NCI-H526 treated with DMSO at 0.1 percent for 48 hours (cell line): ENCODE measurements around the gene NMRAL1.

Source experiments
- DNase-seq: peaks from one replicate; lab custom pipeline; 2025; lab: John Stamatoyannopoulos, UW

NMRAL1 gene

DNA sequence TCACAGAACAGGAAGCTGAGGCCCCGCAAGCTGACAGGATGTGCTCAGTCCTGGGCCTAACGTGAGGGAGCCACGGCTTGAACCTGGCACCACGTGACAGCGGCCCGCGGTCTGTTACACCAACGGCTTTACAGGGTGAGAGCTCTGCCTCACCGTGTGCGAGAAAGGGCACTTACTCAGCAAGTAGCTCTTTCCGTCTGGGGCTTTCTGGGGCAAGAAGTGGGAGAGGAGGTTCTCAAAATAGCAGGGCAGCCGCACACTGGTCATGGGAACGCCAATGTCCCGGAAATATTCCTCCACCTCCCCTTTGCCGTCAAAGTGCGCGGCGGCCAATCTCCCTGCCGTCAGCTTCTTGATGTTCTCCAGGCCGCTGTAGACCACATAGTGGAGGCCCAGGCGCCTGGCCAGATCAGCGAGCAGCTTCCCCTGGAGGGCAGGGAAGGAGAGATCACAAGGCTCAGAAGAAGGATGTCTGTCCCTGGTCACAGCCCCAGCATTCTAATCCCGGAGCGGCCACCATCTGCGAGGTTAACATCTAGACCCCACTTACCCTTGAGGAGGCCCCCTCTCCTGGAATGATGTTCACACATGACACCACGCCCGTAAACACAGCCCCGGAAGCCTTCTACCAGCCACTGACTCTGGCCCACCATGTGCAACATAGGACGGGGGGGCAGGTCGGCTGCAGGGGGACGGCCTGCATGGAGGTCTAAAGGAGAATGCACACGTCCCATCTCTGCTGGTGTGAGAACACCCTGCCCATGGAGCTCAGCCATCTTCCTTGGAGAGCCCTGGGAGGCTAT lies 8.2 kb downstream of the NMRAL1 start:
- no peak for DNase-seq

DNA sequence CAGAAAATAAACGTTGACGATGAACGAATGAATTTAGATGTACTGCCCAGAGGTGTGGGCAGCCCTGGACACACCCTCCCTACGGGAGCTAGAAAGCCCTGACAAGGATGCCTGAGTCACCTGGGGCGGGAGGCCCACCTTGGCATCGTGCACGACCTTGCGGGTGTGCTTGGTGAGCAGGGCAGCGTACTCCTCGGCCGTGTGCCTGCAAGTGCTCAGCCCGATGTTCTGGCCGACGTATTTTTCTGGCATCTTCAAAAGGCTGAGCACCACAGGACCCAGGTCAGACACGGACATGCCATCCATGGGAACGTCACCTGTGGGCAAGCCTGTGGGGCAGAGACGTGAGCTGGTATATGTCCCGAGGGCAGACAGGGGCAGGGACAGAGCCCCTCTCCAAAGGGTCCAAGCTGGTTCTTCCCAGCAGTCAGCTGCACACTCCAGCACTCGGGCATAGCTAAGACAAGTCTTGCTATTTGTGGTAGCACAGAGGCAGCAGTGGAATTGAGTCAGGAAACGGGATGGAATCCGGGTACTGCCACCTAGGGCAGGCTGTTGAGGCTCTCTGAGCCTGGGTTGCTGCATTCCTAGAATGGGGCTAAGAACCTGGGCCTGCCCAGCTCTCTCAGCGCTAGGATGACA lies 10.8 kb downstream of the NMRAL1 start:
- DNase-seq: no peak

- peak; percentile 21 for DNase-seq
These were observed 13.0 kb downstream of the NMRAL1 start for GRCh38 chr16:4461250-4462085.

- no peak for DNase-seq
These were observed 13.5 kb downstream of the NMRAL1 start for GRCh38 chr16:4460936-4461249.

DNA sequence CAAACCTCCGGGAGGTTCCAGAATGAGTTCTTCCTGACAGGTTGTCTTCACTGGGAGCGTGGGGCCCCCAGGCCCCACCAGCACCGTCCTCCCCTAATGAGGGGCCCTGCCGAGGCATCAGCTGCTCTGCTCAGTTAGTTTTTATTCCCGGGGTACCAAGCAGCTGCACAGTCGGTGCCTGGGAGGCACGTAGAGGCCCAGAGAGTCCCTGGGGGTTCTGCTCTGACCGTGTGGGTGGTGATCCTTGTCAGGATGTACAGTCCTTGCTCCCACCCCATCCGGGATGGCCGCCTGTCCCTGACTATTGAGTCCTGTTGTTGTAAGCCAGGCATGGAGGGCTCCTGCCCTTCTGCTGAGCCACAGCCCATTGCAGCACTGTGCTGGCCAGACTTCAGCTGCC lies 18.5 kb downstream of the NMRAL1 start:
- DNase-seq: no peak

DNA sequence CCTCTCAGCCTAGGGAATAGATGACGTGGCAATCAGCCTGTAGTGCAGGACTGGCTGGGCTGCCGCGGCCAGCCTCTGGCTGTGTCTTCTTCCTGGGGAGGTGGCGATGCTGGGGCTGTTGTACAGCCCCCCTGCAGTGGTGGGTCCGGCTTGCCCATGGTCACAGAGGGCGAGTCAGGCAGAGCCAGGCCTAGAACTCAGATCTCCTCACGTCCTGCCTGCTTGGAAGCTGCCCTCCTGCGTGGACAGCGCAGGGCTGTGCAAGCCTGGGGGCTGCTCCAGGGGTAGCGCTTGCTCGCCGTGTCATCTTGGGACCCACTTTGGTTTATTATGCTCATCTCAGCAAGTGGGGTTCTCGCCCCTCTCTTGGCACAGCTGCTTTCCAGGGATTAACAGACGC lies 19.3 kb downstream of the NMRAL1 start:
- no peak for DNase-seq

- no peak for DNase-seq
These were observed 19.8 kb downstream of the NMRAL1 start for GRCh38 chr16:4454623-4455022.

GRCh38 chr16:4452674-4453073 lies 21.8 kb downstream of the NMRAL1 start:
- DNase-seq: no peak

- DNase-seq: no peak
These were observed 23.4 kb downstream of the NMRAL1 start for GRCh38 chr16:4450931-4451519.

DNA sequence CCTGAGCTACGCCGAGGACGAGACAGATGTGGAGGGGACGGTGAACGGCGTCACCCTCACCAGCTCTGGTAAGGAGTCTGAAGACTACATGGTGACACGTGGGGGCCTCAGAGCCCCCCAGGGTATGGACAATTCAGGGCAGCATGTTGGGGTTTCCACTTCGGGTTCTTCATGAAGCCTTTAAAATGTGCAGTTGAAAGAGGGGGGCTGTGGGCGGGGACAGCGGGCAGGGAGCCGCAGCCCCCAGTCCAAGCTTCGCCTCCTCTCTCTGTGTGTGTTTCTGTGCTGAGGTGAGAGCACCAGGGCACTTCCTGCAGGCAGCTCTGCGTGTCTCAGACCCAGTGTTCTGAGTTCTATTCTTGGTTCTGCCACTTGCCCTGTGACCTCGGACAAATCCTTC lies 24.0 kb downstream of the NMRAL1 start:
- no peak for DNase-seq

GRCh38 chr16:4443986-4444385 lies 30.4 kb downstream of the NMRAL1 start:
- no peak for DNase-seq

DNA sequence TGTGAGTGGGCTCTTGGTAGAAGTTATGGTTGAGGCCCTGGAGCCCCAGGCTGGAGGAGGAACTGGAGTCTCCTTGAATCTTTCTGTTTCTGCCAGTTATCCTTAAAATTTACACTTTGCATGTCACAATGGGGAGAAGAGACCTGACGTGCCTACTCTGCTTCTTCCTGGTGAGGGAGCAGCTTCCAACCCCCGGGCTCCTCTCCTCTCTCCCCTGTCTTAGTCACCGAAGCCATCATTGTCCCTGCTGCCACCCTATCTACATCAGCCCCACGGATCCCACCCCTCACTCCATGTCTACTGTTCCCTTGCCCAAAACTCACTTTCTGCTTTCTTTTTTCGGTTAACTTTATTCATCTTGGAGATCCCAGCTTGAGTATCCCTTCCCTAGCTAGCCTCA lies 31.2 kb downstream of the NMRAL1 start:
- DNase-seq: no peak

DNA sequence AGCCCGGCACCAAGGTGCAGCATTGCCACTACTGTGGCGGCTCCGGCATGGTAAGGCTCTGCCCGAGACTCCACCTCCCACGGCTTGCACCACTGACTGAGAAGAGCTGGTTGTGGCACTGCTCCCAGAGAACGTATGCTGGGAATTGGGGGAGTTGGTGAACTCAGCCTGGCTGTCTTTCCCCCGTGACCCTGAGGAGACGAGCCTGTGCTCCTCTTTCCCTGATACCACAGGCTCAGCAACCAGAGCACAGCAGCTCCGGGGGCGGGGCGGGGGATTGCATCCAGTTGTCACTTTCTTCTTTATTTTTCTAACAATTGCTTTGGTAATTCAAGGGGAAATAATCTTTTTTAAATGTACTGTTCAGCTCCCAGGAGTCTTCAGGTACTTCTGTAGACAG lies 32.1 kb downstream of the NMRAL1 start:
- DNase-seq: no peak

DNA sequence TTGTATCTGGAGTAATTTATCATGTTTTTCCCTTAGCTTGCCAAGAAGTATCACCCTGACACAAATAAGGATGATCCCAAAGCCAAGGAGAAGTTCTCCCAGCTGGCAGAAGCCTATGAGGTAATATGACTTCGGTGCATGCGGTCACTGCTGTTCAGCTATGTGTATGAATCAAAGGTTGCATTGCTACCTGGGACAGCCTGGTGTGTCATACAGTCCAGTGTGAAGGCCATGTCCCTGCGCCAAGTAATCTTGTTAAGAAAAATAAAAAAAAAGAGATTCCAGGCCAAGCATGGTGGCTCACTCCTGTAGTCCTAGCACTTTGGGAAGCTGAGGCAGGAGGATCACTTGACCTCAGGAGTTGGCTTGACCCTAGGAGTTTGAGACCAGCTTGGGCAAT lies 37.1 kb downstream of the NMRAL1 start:
- DNase-seq: no peak

DNA sequence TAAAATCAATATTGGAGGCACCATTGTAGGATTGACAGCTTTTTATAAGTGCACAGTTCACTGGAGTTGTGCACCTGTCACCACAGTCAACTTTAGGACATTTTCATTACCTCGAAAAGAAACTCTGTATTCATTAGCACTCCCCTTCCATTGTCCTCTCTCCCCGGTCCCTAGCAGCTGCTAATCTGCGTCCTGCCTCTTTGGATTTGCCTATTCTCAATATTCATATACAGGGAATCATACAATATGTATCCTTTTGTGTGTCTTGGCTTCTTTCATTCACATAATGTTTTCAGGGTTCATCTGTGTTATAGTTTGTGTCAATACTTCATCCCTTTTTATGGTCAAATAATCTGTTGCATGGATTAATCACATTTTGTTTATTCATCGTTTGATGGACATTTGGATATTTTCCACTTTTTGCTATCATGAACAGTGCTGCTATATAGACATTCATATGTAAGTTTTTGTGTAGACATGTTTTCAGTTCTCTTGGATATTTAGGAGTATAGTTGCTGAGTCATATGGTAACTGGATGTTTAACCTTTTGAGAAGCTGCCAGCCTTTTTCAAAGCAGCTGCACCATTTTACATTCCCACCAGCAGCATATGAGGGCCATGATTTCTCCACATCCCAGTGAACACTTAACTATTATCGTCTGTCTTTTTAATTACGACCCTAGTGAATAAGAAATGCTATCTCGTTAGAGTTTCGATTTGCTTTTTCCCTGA lies 38.9 kb downstream of the NMRAL1 start:
- no peak for DNase-seq

DNA sequence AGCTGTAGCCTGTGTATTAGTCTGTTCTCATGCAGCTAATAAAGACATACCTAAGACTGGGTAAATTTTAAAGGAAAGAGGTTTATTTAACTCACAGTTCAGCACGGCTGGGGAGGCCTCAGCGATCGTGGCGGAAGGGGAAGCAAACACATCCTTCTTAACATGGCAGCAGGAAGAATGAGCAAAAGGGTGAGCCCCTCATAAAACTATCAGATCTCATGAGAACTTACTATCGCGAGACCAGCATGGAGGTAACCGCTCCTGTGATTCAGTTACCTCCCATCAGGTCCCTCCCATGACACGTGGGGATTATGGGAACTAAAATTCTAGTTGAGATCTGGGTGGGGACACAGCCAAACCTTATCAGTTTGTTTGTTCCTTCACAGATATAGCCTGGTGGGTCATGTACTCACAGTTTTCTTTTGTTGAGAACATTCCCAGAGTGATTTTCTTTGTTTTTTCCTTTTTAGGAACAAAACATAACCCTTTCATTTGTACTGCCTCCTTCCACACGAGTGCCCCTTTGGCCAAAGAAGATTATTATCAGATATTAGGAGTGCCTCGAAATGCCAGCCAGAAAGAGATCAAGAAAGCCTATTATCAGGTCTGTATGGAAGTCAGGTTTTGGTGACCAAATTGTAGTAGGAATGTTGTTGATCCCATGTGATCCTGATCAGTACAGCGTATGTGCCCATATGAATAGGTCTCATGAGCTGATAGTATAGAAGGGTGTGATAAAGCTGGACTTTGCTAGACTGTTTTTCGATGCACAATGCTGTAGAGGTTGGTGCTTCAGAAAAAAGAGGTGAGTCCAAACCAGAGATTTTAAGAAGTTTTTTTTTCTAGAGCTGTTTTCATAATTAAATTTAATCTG lies 40.3 kb downstream of the NMRAL1 start:
- DNase-seq: no peak

DNA sequence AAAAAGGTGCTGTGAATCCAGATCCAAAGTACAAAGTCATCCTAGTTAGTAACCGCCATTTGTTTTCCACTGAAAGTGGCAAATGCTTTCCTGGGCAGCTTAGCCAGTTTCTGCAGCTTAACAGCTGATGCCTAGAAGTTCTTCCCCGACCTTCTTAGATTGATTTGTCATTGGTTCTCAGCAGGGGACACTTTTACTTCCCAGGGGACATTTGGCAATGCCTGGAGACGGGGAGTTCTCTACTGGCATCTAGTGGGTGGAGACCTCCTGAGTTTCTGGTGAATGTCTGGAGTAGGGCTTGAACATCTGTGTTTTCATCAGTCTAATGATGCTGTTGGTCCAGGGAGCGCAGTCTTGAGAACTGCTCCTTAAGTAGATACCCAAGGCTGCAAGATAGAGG lies 41.2 kb downstream of the NMRAL1 start:
- DNase-seq: no peak

- DNase-seq: no peak
These were observed 43.4 kb downstream of the NMRAL1 start for GRCh38 chr16:4431023-4431422.

GRCh38 chr16:4428500-4428899 lies 45.9 kb downstream of the NMRAL1 start:
- no peak for DNase-seq

DNA sequence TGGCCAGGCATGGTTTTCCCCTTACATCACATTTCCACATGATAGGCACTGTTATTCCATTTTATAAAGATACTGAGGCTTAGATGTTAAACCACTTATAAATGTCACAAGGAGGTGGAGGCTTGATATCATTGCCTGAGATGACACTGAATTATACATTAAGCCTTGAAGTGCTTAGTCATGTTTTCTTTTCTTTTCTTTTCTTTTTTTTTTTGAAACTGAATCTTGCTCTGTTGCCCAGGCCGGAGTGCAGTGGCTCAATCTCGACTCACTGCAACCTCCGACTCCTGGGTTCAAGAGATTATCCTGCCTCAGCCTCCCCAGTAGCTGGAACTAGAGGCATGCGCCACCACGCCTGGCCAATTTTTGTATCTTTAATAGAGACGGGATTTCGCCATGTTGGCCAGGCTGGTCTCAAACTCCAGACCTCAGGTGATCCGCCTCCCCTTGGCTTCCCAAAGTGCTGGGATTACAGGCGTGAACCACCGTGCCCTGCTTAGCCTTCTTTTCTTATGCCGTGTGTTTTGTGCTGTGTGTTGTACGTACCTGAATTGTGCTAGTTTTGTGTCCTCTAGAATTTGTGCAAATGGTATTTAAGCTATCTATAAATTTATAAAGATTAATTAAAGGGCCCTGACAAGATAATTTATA lies 47.6 kb downstream of the NMRAL1 start:
- DNase-seq: no peak
